GM19238 (cell line): Measurements from ENCODE around the gene ZNF493.

Experiments used
- DNase-seq: peaks from one replicate; pipeline ENCODE4 v3.0.0; 2011; ENCODE audit warnings: low spot score; ENCODE audit not compliant: insufficient read length

ZNF493 gene

DNA sequence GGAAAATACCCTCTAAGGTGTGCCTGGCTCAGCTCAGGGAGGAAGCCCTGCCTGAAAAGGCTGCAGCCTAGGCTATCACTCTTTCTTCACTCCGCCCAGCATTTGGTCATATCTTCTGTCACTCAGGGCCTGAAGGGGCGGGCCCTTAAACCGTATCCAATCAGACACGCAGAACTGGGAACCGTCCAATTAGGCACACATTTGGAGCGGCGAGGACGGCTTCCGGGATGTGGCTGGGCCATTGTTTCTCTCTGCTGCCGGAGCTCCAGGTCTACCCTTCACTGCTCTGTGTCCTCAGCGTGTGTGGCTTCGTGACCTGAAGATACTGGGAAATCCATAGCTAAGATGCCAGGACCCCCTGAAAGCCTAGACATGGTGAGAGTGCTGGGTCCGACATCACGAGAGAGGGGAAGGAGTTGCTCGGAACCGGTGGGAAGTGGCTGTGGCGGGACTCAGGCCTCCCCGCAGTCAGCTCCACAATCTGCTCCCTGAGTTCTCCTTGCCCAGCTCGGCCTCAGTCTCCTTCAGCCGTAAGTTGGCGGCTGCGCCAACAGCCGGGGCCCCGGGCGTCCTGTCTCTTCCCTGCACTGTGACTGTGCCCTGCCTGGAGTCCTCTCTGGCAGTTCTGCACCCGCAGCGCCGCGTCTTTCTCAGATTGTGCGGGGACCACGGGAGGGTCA, at the start of gene ZNF493:
ZNF493 (plus strand) TSS at position 241 of the 680 bp plus-strand sequence; CDS start at position 346, 105 bp downstream.
- peak; percentile 52 for DNase-seq

DNA sequence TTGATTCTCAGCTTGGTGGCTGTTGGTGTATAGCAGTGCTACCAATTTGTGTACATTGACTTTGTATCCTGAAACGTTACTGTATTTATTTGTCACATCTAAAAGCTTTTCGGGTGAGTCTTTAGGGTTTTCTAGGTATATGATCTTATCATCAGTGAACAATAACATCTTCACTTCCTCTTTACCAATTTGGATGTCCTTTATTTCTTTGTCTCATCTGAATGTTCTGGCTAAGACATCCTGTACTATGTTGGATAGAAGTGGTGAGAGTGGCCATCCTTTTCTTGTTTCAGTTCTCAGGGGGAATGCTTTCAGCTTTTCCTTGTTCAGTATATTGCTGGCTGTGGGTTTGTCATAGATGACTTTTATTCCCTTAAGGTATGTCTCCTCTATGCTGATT, 44.1 kb upstream of the ZNF493 start:
- DNase-seq = no peak

DNA sequence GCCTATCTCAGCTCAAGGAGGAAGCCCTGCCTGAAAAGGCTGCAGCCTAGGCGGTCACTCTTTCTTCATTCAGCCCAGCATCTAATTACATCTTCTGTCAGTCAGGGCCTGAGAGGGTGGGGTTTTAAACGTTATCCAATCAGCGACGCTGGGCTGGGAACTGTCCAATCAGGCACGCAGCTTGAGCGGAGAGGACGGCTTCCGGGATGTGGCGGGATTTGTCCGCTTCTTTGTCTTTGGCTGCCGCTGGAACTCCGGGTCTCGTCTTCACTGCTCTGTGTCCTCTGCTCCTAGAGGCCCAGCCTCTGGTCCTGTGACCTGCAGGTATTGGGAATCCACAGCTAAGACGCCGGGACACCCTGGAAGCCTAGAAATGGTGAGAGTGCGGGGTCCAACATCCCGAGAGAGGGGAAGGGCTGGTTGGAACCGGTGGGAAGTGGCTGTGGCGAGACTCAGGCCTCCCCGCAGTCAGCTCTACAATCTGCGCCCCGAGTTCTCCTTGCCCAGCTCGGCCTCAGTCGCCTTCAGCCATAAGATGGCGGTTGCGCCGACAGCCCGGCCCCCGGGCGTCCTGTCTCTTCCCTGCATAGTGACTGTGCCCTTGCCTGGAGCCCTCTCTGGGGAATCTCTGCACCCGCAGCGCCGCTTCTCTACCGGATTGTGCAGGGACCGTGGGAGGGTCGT, 38.0 kb upstream of the ZNF493 start, which contains the start of gene ZNF738:
ZNF738 (plus strand) TSS at position 233 of the 684 bp plus-strand sequence; CDS start at position 374, 141 bp downstream.
- DNase-seq = peak; percentile 83

DNA sequence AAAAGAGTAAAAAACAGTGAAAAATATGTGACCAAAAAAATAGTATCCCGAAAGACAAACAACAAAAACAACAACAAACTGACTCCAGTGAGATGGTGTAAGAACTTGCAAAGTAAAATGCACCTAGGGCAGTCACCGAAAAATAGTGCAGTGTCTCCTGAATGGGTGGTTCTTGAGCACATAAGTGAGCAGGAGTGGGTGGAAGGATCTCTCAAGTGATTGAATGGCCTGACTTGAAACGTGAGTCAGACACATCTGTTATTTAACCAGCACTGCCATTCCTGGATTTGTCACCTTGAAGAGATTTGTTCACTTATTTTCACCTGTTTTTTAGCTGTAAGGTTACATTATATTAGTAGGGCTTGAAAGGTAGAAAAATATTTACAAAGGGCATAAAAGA, 34.6 kb upstream of the ZNF493 start:
- DNase-seq = no peak

- DNase-seq = no peak
Observed at GRCh38 chr19:21383980-21384582, 12.9 kb upstream of the ZNF493 start.

DNA sequence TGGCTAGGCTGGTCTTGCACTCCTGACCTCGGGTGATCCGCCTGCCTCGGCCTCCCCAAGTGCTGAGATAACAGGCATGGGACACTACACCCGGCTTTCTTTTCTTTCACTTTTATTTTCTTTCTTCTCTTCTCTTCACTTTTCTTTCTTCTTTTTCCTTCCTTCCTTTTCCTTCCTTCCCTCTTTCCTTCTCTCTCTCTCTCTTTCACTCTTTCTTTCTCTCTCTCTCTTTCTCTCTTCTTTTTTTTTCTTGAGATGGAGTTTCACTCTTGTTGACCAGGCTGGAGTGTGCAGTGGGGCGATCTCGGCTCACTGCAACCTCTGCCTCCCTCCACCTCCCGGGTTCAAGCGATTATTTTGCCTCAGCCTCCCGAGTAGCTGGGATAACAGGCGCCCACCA, 812 bp upstream of the ZNF493 start:
- no peak for DNase-seq

DNA sequence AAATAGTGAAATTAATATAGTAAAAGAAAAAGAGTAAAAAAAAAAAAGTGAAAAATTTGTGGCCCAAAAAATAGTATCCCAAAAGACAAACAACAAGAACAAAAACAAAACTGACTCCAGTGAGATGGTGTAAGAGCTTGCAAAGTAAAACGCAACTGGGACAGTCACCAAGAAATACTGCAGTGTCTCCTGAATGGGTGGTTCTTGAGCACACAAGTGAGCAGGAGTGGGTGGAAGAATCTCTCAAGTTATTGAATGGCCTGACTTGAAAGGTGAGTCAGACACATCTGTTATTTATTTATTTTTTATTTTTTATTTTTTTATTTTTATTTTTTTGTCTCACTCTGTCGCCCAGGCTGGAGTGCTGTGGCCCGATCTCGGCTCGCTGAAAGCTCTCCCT, 1.9 kb downstream of the ZNF493 start:
- DNase-seq = no peak

DNA sequence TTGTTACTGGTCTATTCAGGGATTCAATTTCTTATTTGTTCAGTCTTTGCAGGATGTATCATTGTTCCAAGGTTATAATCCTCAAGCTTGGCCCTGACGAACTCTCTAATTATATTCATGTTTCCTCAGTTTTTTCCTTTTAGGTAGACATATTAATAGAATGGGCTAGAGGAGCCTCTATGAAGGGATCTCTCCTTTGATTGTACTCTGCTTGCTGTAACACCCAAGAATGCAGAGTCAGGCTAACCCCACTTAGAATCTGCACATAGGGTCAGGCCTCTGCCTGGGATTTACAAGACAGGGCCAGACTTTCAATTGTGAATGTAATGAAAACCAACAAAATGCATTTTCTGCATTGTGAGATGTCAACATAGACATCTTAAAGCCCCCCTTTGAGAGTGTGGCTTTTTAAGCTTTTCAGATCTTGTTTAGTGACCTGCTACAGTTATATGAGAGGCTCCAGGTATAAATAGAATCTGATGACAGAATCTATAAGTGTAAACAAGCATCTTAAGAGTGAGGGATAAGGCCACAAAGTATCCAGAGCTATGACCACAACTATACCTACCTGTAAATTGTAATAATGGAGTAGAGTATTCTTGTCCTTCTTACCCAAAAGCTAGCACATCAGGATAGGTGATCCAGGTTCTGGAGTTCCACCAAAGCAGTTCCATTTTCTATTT, 5.5 kb downstream of the ZNF493 start:
- DNase-seq = no peak

- DNase-seq = no peak
Observed at GRCh38 chr19:21410166-21410565, 13.2 kb downstream of the ZNF493 start.

DNA sequence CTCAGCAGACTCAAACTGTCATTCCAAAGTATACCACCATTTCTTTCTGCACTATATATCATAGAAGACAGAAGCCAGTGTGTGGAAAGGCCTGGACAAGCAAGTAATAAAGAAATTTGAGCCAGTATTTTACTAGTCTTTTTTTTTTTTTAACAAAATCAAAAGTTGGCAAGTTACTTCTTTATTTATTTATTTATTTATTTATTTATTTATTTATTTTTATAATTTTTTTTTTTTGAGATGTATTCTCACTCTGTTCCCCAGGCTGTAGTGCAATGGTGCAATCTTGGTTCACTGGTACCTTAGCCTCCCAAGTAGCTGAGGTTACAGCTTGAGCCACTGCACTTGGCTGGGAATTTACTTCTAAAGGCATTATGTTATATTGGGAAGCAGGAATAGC, 25.3 kb downstream of the ZNF493 start:
- DNase-seq = no peak

- no peak for DNase-seq
Observed at GRCh38 chr19:21423057-21424041, 26.4 kb downstream of the ZNF493 start.

- no peak for DNase-seq
Observed at GRCh38 chr19:21430675-21431074, 33.7 kb downstream of the ZNF493 start.

DNA sequence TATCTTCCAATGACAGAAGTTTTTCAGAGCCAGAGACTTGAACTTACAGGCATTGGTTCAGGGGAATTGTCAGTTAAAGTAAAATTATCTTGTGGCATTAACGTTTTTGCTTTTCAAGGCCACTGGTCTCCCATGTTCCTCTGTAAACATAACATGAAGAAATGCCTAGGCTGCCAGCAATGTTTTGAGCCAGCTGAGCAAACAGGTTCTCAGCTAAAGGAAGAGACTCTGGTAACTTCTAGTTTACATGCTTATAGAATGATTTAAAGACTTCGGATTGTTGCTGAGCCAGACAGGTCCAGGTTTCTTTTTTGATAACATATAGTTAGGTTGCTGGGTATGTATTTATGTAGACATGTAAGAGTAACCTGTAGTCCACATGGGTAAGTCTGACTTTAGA, 35.7 kb downstream of the ZNF493 start:
- no peak for DNase-seq

DNA sequence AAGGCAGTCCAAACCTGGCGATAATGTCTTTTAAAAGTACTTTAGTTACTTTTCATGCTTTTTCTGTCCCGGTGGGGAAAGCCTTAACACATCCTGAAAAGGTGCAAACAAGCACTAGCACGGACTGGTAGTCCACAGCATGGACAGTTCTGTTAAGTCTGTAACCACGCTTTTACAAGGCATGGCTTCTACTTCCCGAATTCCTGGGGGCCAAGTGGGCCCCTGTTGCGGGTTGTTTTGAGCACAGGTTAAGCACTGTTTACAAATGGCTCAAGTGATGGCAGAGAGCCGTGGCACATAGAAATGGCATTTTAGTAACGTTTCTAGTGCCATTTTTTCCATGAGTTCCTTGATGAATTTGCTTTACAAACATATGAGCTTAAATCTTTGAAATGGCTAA, 37.6 kb downstream of the ZNF493 start:
- DNase-seq = no peak

DNA sequence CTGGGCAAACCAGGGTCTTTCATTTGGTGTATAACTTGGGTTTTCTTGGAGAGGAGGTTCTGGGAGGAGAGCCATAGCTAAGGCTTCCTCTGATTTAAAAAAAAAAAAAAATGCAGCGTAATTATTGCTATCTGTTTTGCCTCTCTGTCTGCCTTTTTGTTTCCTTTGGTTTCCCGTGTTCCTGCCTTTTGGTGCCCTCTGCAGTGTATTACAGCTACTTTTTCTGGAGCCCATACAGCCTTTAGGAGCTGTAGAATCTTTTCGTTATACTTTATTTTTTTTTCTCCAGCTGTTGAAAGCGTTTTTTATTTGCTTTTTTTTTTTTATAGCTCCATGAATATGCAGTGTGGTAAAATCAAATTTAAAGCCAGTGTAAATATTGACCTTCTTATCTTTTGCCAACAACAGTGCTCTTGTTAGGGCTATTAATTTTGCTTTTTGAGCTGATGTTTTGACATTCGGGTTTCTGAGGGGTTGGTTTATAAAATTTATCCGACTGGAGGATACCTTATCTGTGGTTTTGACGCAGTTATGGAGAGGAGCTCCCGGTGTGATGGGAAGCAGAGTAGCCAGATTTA, 38.1 kb downstream of the ZNF493 start:
- DNase-seq = no peak

DNA sequence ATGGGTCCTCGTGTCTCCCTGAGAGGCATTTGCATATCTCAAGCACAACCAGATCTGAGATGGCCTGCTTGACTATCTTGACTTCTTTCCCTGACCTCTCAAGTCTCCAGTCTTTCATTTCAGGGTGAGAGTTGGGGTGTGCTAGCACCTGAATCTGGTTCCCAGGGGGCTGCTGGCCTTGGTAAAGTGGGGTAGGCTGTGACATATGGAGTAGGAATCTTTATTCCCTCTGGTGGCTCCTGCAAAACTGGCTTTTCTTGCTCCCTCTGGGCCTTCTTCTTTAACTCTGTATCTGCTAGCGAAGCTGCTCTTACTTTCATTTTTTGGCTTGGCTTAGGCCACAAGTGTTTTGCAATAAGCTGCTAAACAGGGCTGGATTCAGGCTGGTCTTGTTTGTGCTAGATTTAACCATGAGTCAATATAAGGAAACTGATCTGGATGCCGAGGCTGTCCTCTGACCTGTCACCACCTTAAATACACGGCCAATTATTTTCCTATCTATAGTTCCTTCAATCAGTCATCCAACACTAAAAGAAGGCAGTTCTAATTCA, 42.3 kb downstream of the ZNF493 start:
- no peak for DNase-seq

GRCh38 chr19:21440321-21440720, 43.4 kb downstream of the ZNF493 start:
- DNase-seq = no peak

DNA sequence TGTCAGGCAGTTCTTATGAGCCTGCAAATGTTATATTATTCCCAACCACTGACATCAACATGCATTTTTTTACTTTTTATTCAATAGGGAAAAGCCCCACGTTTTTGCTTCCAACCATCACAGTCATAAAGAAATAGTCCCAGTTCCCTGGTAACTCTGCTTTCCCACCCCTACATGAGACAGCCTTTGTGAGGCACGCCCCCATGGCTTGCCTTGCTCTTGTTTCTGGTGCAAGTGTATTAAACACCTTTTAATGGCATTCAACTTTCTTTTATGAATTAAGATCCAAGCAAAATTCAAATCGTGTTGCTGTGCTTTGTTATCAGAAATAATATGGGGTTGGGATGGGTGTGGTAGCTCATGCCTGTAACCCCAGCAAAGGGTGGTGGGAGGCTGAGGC, 54.3 kb downstream of the ZNF493 start:
- DNase-seq = no peak

GRCh38 chr19:21454901-21455300, 58.0 kb downstream of the ZNF493 start:
- no peak for DNase-seq

GRCh38 chr19:21460686-21461085, 63.8 kb downstream of the ZNF493 start:
- DNase-seq = no peak
